Spleen (tissue), 11 donors: ENCODE results near the gene DDOST. TPM values are rescaled to one million over a fixed set of nuclear protein-coding genes. Genes with fewer than 3 reads are reported as not detected.

Experiments
- DNase-seq: peaks from one replicate; pipeline ENCODE4 v3.0.0-alpha.2; 2020
- H3K27ac ChIP-seq, 8 donors: fragments of 200-600 bp; sonication (generic) in 7 of 8; 1 replicate in 4 of 8; 2 replicates in 4 of 8; pipeline versions ENCODE4 v1.5.0 to v1.8.0; 2016 to 2021; ENCODE audit warnings: inconsistent platforms in 4 of 8, mild to moderate bottlenecking in 4 of 8, moderate library complexity in 1 of 8
- H3K27me3 ChIP-seq, 7 donors: fragments of 200-600 bp; sonication (generic) in 6 of 7; replicated peaks in 1 of 7; 1 replicate in 4 of 7; 2 replicates in 3 of 7; pipeline versions ENCODE4 v1.5.0 to v1.8.0; 2016 to 2021; ENCODE audit warnings: inconsistent platforms in 3 of 7, mild to moderate bottlenecking in 1 of 7
- H3K36me3 ChIP-seq, 6 donors: fragments of 200-600 bp; sonication (generic) in 5 of 6; 1 replicate in 4 of 6; 2 replicates in 2 of 6; pipeline versions ENCODE4 v1.5.0 to v1.8.0; 2016 to 2021; ENCODE audit warnings: inconsistent platforms in 2 of 6
- H3K4me1 ChIP-seq, 6 donors: fragments of 200-600 bp; sonication (generic) in 5 of 6; 1 replicate in 3 of 6; 2 replicates in 3 of 6; pipeline versions ENCODE4 v1.5.0 to v1.8.0; 2016 to 2021; ENCODE audit warnings: inconsistent platforms in 3 of 6
- H3K4me3 ChIP-seq, 8 donors: fragments of 200-600 bp; sonication (generic) in 7 of 8; 1 replicate in 4 of 8; 2 replicates in 4 of 8; pipeline versions ENCODE4 v1.5.0 to v1.8.0; 2016 to 2021; ENCODE audit warnings: inconsistent platforms in 4 of 8, mild to moderate bottlenecking in 4 of 8, moderate library complexity in 2 of 8
- H3K9me3 ChIP-seq, 8 donors: fragments of 200-600 bp; sonication (generic) in 7 of 8; 1 replicate in 4 of 8; 2 replicates in 4 of 8; pipeline versions ENCODE4 v1.5.0 to v1.8.0; 2016 to 2021; ENCODE audit warnings: inconsistent platforms in 4 of 8
- CTCF ChIP-seq, 11 experiments: fragments of 200-600 bp in 7 of 11; fragments of 450-650 bp in 4 of 11; sonication (generic) in 4 of 11; IDR thresholded peaks in 8 of 11; conservative IDR thresholded peaks in 3 of 11; 1 replicate in 7 of 11; 2 replicates in 4 of 11; pipeline versions ENCODE4 v1.4.0 to v1.8.0; 2016 to 2021; ENCODE audit warnings: antibody characterized with exemption in 11 of 11, inconsistent platforms in 4 of 11, mild to moderate bottlenecking in 1 of 11
- POLR2A ChIP-seq, 3 donors: fragments of 450-650 bp; IDR thresholded peaks; one replicate each; pipeline ENCODE4 v1.5.1; 2017; ENCODE audit warnings: antibody characterized with exemption in 3 of 3, mild to moderate bottlenecking in 1 of 3
- POLR2AphosphoS5 ChIP-seq, 3 donors: sonication (generic); formaldehyde crosslinking; IDR thresholded peaks; one replicate each; pipeline ENCODE4 v1.5.1; 2017; ENCODE audit warnings: antibody characterized with exemption in 3 of 3
- WGBS, 5 donors: extraction: QIAGEN DNeasy Blood & Tissue Kit in 3 of 5; methylation state at CpG; one replicate each; pipeline versions ENCODE4 v1.1.5 to v1.1.7; 2013 to 2018; 5-methylcytosine and 5-hydroxymethylcytosine counted together
- intact Hi-C: fragments of 100-400 bp; cut with DNase I; formaldehyde crosslinking; loops from one replicate; pipeline ENCODE4 v1.15.0; 2023; ENCODE audit warnings: low total_unique reads
- polyA plus RNA-seq, 3 donors: library from polyadenylated mRNA; stranded (reverse); fragments of 200-250 nt; gene quantifications; one replicate each; pipeline ENCODE4 v1.2.1, GENCODE V29; 2013
- total RNA-seq, 7 donors: library from RNA; depleted of rRNA in 3 of 7; stranded (reverse); fragments of >200 nt in 3 of 7; fragmentation: NEBNext Ultra II Directional in 4 of 7; extraction: Animal tissue kit (Norgen Biotek cat#: 25700) in 4 of 7; gene quantifications; one replicate each; pipeline versions ENCODE4 v1.1.0 to v1.2.1, GENCODE V29; 2016 to 2021
- donor health status: healthy with polysubstance abuse.
- donor health status: DM: no; HTN: no; CAD: no; lungs with moderate emphysema.
- donor health status: DM: no; HTN: no; CAD: no.
- donor health status: Bipolar disorder and iron deficiency.
- donor health status: healthy.
- donor health status: DM: no; HTN: no; CAD: no.
- donor health status: DM: yes; HTN: yes; CAD: no.

Gene DDOST
- total and polyA plus RNA-seq, 10 donors = 107 to 194 (median 147) TPM

GRCh38 chr1:20701446-20701845, 40.3 kb upstream of the DDOST start:
- Histone ChIP-seq H3K27ac (no peak overlapping the region), H3K36me3 (no peaks in the 10 kb centered on the region), H3K27me3 (no peaks in the 10 kb centered on the region), H3K4me1 (peaks cover 0 to 12% (median 6%) of the 10 kb centered on the region in 6 donors), H3K4me3 (no peak overlapping the region), H3K9me3 (no peaks in the 10 kb centered on the region)
- DNase-seq = no peak
- WGBS, 5 donors = 75 to 86% (median 77%) methylated on average over 9 of the region's 9 CpGs
- intact Hi-C loops = no loop called here
- no peak for TF ChIP-seq POLR2A (IDR thresholded peaks at IDR 0.05)
- TF ChIP-seq POLR2AphosphoS5 (IDR thresholded peaks at IDR 0.05) = no peak
- TF ChIP-seq CTCF (IDR thresholded peaks at IDR 0.05 in 8 of 11, conservative IDR thresholded peaks at IDR 0.05 in 3 of 11) = no peak

GRCh38 chr1:20700636-20701215, 39.6 kb upstream of the DDOST start:
- WGBS, 5 donors = 82 to 91% (median 85%) methylated on average over 17 of the region's 17 CpGs
- Histone ChIP-seq H3K9me3 (no peaks in the 10 kb centered on the region), H3K4me3 (no peak overlapping the region), H3K4me1 (peaks cover 3 to 19% (median 12%) of the 10 kb centered on the region in 6 donors), H3K27me3 (no peaks in the 10 kb centered on the region), H3K27ac (no peak overlapping the region), H3K36me3 (no peaks in the 10 kb centered on the region)
- no peak for DNase-seq
- intact Hi-C loops = no loop called here
- no peak for TF ChIP-seq POLR2AphosphoS5 (IDR thresholded peaks at IDR 0.05)
- no peak for TF ChIP-seq POLR2A (IDR thresholded peaks at IDR 0.05)
- TF ChIP-seq CTCF (IDR thresholded peaks at IDR 0.05 in 8 of 11, conservative IDR thresholded peaks at IDR 0.05 in 3 of 11) = no peak

- 85 to 94% (median 90%) methylated on average over 9 of the region's 9 CpGs for WGBS, 5 donors
- TF ChIP-seq POLR2A (IDR thresholded peaks at IDR 0.05) = no peak
- TF ChIP-seq POLR2AphosphoS5 (IDR thresholded peaks at IDR 0.05) = no peak
- no peak for TF ChIP-seq CTCF (IDR thresholded peaks at IDR 0.05 in 8 of 11, conservative IDR thresholded peaks at IDR 0.05 in 3 of 11)
- DNase-seq = no peak
Measured at GRCh38 chr1:20699558-20699957, 38.4 kb upstream of the DDOST start.

GRCh38 chr1:20698195-20698910, 37.2 kb upstream of the DDOST start:
- 86 to 93% (median 90%) methylated on average over 18 of the region's 18 CpGs for WGBS, 5 donors
- no peaks in the 10 kb centered on the region for H3K9me3 ChIP-seq
- H3K36me3 ChIP-seq = no peaks in the 10 kb centered on the region
- DNase-seq = no peak
- no peaks in the 10 kb centered on the region for H3K27me3 ChIP-seq
- H3K4me3 ChIP-seq = no peak overlapping the region
- intact Hi-C loops = no loop called here
- H3K4me1 ChIP-seq = peaks cover 3 to 19% (median 12%) of the 10 kb centered on the region in 6 donors
- TF ChIP-seq CTCF (IDR thresholded peaks at IDR 0.05 in 8 of 11, conservative IDR thresholded peaks at IDR 0.05 in 3 of 11) (no peak), POLR2AphosphoS5 (IDR thresholded peaks at IDR 0.05) (no peak), POLR2A (IDR thresholded peaks at IDR 0.05) (no peak)
- no peak overlapping the region for H3K27ac ChIP-seq

More at GRCh38 chr1:20699558-20699957, 38.4 kb upstream of the DDOST start:
- Histone ChIP-seq H3K27ac (no peak overlapping the region), H3K27me3 (no peaks in the 10 kb centered on the region), H3K9me3 (no peaks in the 10 kb centered on the region), H3K4me3 (no peak overlapping the region), H3K4me1 (peaks cover 3 to 19% (median 12%) of the 10 kb centered on the region in 6 donors), H3K36me3 (no peaks in the 10 kb centered on the region)
- intact Hi-C loops = no loop called here
